ENCODE results near the gene ADGRF5. TPM values are rescaled to one million over a fixed set of nuclear protein-coding genes. Genes with fewer than 3 reads are reported as not detected.

ADGRF5 gene
- total and polyA plus RNA-seq, 12 donors: 27.1 to 92.1 (median 35.4) TPM

- intact Hi-C loops (cut with DNase I): loop anchor here in 3 of 10 donors (5.0 to 10.0 kb wide), 4 partner anchors 48 to 84 kb away; no protein-coding TSS in a partner anchor
- ATAC-seq: peak; percentile 69 to 90 (median 85)
- Histone ChIP-seq H3K9me3 (no peaks in the 10 kb centered on the region), H3K4me1 (peaks cover 4 to 98% (median 56%) of the 10 kb centered on the region in 9 donors), H3K4me3 (no peak overlapping the region), H3K27ac (peak overlapping the region; percentile 21 to 83 (median 63)), H3K27me3 (no peaks in the 10 kb centered on the region), H3K36me3 (peaks cover 0 to 48% (median 0%) of the 10 kb centered on the region in 9 donors)
- peak; percentile 26 to 71 for DNase-seq
- peak in 4 of 9 donors; percentile 6 to 23 (median 16) for TF ChIP-seq CTCF (IDR thresholded peaks at IDR 0.05)
- 35 to 46% methylated on average over 4 of the region's 4 CpGs for WGBS, 2 donors
Measured at GRCh38 chr6:46903175-46903574, 18.6 kb downstream of the ADGRF5 start.

GRCh38 chr6:46901882-46902314, 19.8 kb downstream of the ADGRF5 start:
- 25 to 27% methylated on average over 5 of the region's 5 CpGs for WGBS, 2 donors
- peak in 1 of 2 donors; percentile 57 for DNase-seq
- H3K36me3 ChIP-seq: peaks cover 0 to 53% (median 0%) of the 10 kb centered on the region in 9 donors

GRCh38 chr6:46900266-46900665, 21.5 kb downstream of the ADGRF5 start:
- Histone ChIP-seq H3K9me3 (no peaks in the 10 kb centered on the region), H3K27me3 (no peaks in the 10 kb centered on the region), H3K36me3 (peaks cover 0 to 47% (median 0%) of the 10 kb centered on the region in 9 donors), H3K4me3 (no peak overlapping the region), H3K4me1 (peaks cover 8 to 94% (median 59%) of the 10 kb centered on the region in 9 donors), H3K27ac (peak overlapping the region in 7 of 10 donors; percentile 6 to 83 (median 63))
- no peak for TF ChIP-seq CTCF (IDR thresholded peaks at IDR 0.05)
- DNase-seq: no peak
- WGBS, 2 donors: 47 to 66% methylated on average over 3 of the region's 3 CpGs
- ATAC-seq: no peak
- intact Hi-C loops (cut with DNase I): loop anchor here in 3 of 10 donors (5.0 to 10.0 kb wide), 4 partner anchors 45 to 87 kb away; no protein-coding TSS in a partner anchor

More at GRCh38 chr6:46901882-46902314, 19.8 kb downstream of the ADGRF5 start:
- intact Hi-C loops (cut with DNase I): loop anchor here in 3 of 10 donors (5.0 to 10.0 kb wide), 4 partner anchors 47 to 85 kb away; no protein-coding TSS in a partner anchor
- Histone ChIP-seq H3K27ac (peak overlapping the region; percentile 6 to 83 (median 50)), H3K4me3 (no peak overlapping the region), H3K27me3 (no peaks in the 10 kb centered on the region), H3K4me1 (peaks cover 5 to 97% (median 55%) of the 10 kb centered on the region in 9 donors), H3K9me3 (no peaks in the 10 kb centered on the region)
- peak in 4 of 8 donors; percentile 51 to 78 (median 65) for ATAC-seq
- TF ChIP-seq CTCF (IDR thresholded peaks at IDR 0.05): no peak

- peak overlapping the region in 6 of 10 donors; percentile 12 to 83 (median 36) for H3K27ac ChIP-seq
Measured at GRCh38 chr6:46899659-46900058, 22.1 kb downstream of the ADGRF5 start.

More at GRCh38 chr6:46899659-46900058, 22.1 kb downstream of the ADGRF5 start:
- no peak overlapping the region for H3K4me3 ChIP-seq
- peaks cover 0 to 42% (median 0%) of the 10 kb centered on the region in 9 donors for H3K36me3 ChIP-seq
- 69 to 72% methylated on average over 4 of the region's 4 CpGs for WGBS, 2 donors
- TF ChIP-seq CTCF (IDR thresholded peaks at IDR 0.05): no peak
- intact Hi-C loops (cut with DNase I): loop anchor here in 4 of 10 donors (5.0 to 10.0 kb wide), 4 partner anchors 45 to 88 kb away; no protein-coding TSS in a partner anchor
- H3K27me3 ChIP-seq: no peaks in the 10 kb centered on the region
- ATAC-seq (no peak), DNase-seq (no peak)
- H3K4me1 ChIP-seq: peaks cover 10 to 94% (median 63%) of the 10 kb centered on the region in 9 donors
- no peaks in the 10 kb centered on the region for H3K9me3 ChIP-seq
